HG02938 (cell line): ENCODE measurements around the gene GRIK3.
"Not testable (repeated sequence)": the region's sequence is repeated elsewhere in the genome, so short reads cannot be mapped to it uniquely, and the experiment has no call there.

Experiments
- ATAC-seq: cut with Tn5 transposase; IDR thresholded peaks from one replicate; pipeline ENCODE4 v1.9.1; 2021; ENCODE audit warnings: mild to moderate bottlenecking, moderate library complexity; ENCODE audit not compliant: unreplicated experiment

The GRIK3 gene

GRCh38 chr1:36771240-36771639 lies 263.1 kb downstream of the GRIK3 start:
- no peak for ATAC-seq

GRCh38 chr1:36769886-36770830 lies 264.2 kb downstream of the GRIK3 start:
- no peak for ATAC-seq

GRCh38 chr1:36768486-36769178 lies 265.7 kb downstream of the GRIK3 start:
- ATAC-seq: no peak

- not testable (repeated sequence) for ATAC-seq
These were observed 266.9 kb downstream of the GRIK3 start for GRCh38 chr1:36767429-36767828.

GRCh38 chr1:36766481-36766880 lies 267.8 kb downstream of the GRIK3 start:
- no peak for ATAC-seq

GRCh38 chr1:36765785-36766300 lies 268.5 kb downstream of the GRIK3 start:
- no peak for ATAC-seq

GRCh38 chr1:36764798-36765197 lies 269.5 kb downstream of the GRIK3 start:
- no peak for ATAC-seq

GRCh38 chr1:36763771-36764170 lies 270.5 kb downstream of the GRIK3 start:
- no peak for ATAC-seq

GRCh38 chr1:36762174-36762573 lies 272.1 kb downstream of the GRIK3 start:
- ATAC-seq: no peak

- ATAC-seq: no peak
These were observed 273.2 kb downstream of the GRIK3 start for GRCh38 chr1:36761113-36761512.

GRCh38 chr1:36760081-36760480 lies 274.2 kb downstream of the GRIK3 start:
- ATAC-seq: no peak

- ATAC-seq: no peak
These were observed 275.0 kb downstream of the GRIK3 start for GRCh38 chr1:36759355-36759754.

GRCh38 chr1:36755303-36756230 lies 278.7 kb downstream of the GRIK3 start:
- ATAC-seq: no peak

GRCh38 chr1:36754366-36754765 lies 279.9 kb downstream of the GRIK3 start:
- ATAC-seq: no peak

GRCh38 chr1:36753451-36753850 lies 280.9 kb downstream of the GRIK3 start:
- no peak for ATAC-seq

- ATAC-seq: no peak
These were observed 281.4 kb downstream of the GRIK3 start for GRCh38 chr1:36752891-36753361.

GRCh38 chr1:36752431-36752830 lies 281.9 kb downstream of the GRIK3 start:
- ATAC-seq: no peak

GRCh38 chr1:36751525-36751924 lies 282.8 kb downstream of the GRIK3 start:
- ATAC-seq: no peak

- ATAC-seq: no peak
These were observed 285.8 kb downstream of the GRIK3 start for GRCh38 chr1:36748466-36748865.
